AG04449 (cell line): Measurements from ENCODE around the gene TBC1D17.

Experiments used
- CTCF ChIA-PET: fragments of 350-600 bp; formaldehyde crosslinking; extraction: SDS; loops from one replicate; lab custom pipeline; 2021; ENCODE audit warnings: antibody characterized with exemption; lab: Yijun Ruan, JAX
- POLR2A ChIA-PET: fragments of 400-600, 350-600 bp; formaldehyde crosslinking; extraction: SDS; loops from one replicate; lab custom pipeline; 2020; ENCODE audit warnings: antibody characterized with exemption, inconsistent platforms; lab: Yijun Ruan, JAX
- DNase-seq: peaks from one replicate; pipeline ENCODE4 v3.0.0-alpha.2; 2010; ENCODE audit warnings: low read depth, low spot score
- H3K4me3 ChIP-seq: 2 replicates; pipeline ENCODE4 v1.5.1; 2011; ENCODE audit warnings: low read depth, mild to moderate bottlenecking, control low read depth, low read length
- CTCF ChIP-seq: IDR thresholded peaks from one replicate; pipeline ENCODE4 v1.5.1; 2011; ENCODE audit warnings: mild to moderate bottlenecking, moderate library complexity, low read length, control low read depth, inconsistent platforms; ENCODE audit not compliant: insufficient read depth; ENCODE audit errors: missing control alignments

Gene TBC1D17

GRCh38 chr19:49887037-49887664 is 9.6 kb downstream of the TBC1D17 start:
- no peak for DNase-seq
- H3K4me3 ChIP-seq, result no peak overlapping the region
- no peak for TF ChIP-seq CTCF
- CTCF ChIA-PET, result no interaction called here
- POLR2A ChIA-PET, result no interaction called here

- POLR2A ChIA-PET, result interaction anchor here (1.0 kb wide), 1 partner anchor 11 kb away, joined by 3 read pairs; the partner anchor contains the start of gene AKT1S1
Observed at GRCh38 chr19:49887665-49888509, 10.4 kb downstream of the TBC1D17 start.

GRCh38 chr19:49888510-49888824 is 11.0 kb downstream of the TBC1D17 start:
- H3K4me3 ChIP-seq, result no peak overlapping the region
- ChIA-PET POLR2A (interaction anchor here (1.0 kb wide), 1 partner anchor 11 kb away, joined by 3 read pairs; the partner anchor contains the start of gene AKT1S1), CTCF (no interaction called here)
- no peak for TF ChIP-seq CTCF
- no peak for DNase-seq

More at GRCh38 chr19:49887665-49888509, 10.4 kb downstream of the TBC1D17 start:
- H3K4me3 ChIP-seq, result no peak overlapping the region
- CTCF ChIA-PET, result no interaction called here
- no peak for DNase-seq
- TF ChIP-seq CTCF, result no peak

GRCh38 chr19:49889038-49889686 is 11.7 kb downstream of the TBC1D17 start:
- CTCF ChIA-PET, result interaction anchor here (1.5 to 2.0 kb wide), 3 partner anchors 10 to 22 kb away, joined by 4 to 9 read pairs (median 7); no protein-coding TSS in a partner anchor
- DNase-seq, result no peak

GRCh38 chr19:49889687-49890348 is 12.3 kb downstream of the TBC1D17 start:
- DNase-seq, result no peak
- H3K4me3 ChIP-seq, result peak overlapping the region; percentile 37
- ChIA-PET POLR2A (no interaction called here), CTCF (interaction anchor here (1.0 to 2.0 kb wide), 7 partner anchors 8 to 32 kb away, joined by 3 to 9 read pairs (median 4); no protein-coding TSS in a partner anchor)
- peak; percentile 82 for TF ChIP-seq CTCF

More at GRCh38 chr19:49889038-49889686, 11.7 kb downstream of the TBC1D17 start:
- H3K4me3 ChIP-seq, result no peak overlapping the region
- POLR2A ChIA-PET, result interaction anchor here (1.0 kb wide), 1 partner anchor 12 kb away, joined by 3 read pairs; the partner anchor contains the start of gene AKT1S1
- TF ChIP-seq CTCF, result no peak
